ENCODE data around the gene ANKRD12. TPM values are rescaled to one million over a fixed set of nuclear protein-coding genes. Genes with fewer than 3 reads are reported as not detected.

The ANKRD12 gene
- total RNA-seq, 2 experiments from 2014 or later = 160 to 164 TPM

DNA sequence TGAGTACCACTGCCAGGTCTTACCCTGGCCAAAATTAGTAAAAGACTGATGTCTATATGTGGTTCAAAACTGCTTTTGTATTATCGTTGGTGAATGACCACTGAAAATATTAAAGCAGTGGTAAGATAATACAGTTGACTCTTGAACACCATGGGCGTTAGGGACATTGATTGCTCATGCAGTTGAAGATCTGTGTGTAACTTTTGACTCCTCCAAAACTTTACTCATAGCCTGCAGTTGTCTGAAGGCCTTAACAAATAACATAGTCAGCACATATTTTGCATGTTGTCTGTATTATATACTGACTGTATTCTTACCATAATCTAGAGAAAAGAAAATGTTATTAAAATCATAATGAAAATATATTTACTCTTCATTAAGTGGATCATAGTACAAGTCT, 5.8 kb upstream of the ANKRD12 start:
- TF ChIP-seq, protein P1, sequence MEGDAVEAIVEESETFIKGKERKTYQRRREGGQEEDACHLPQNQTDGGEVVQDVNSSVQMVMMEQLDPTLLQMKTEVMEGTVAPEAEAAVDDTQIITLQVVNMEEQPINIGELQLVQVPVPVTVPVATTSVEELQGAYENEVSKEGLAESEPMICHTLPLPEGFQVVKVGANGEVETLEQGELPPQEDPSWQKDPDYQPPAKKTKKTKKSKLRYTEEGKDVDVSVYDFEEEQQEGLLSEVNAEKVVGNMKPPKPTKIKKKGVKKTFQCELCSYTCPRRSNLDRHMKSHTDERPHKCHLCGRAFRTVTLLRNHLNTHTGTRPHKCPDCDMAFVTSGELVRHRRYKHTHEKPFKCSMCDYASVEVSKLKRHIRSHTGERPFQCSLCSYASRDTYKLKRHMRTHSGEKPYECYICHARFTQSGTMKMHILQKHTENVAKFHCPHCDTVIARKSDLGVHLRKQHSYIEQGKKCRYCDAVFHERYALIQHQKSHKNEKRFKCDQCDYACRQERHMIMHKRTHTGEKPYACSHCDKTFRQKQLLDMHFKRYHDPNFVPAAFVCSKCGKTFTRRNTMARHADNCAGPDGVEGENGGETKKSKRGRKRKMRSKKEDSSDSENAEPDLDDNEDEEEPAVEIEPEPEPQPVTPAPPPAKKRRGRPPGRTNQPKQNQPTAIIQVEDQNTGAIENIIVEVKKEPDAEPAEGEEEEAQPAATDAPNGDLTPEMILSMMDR (IDR thresholded peaks at IDR 0.05) = no peak
- Mint-ChIP-seq H3K4me3 (no peak overlapping the region), H3K36me3 (ENCODE audit: low read depth) (peaks cover 89% of the 10 kb centered on the region), H3K9me3 (no peaks in the 10 kb centered on the region), H3K27me3 (no peaks in the 10 kb centered on the region), H3K27ac (no peak overlapping the region), H3K4me1 (ENCODE audit: low read depth) (peaks cover 71% of the 10 kb centered on the region)
- no peaks in the 10 kb centered on the region for H3K9me3 ChIP-seq (ENCODE audit: control insufficient read depth in 1 of 2, insufficient read depth in 1 of 2, low read length in 2 of 2)
- no peak for ATAC-seq (ENCODE audit: poor library complexity)
- DNase-seq = no peak
- ChIA-PET CTCF (interaction anchor here (0.9 kb wide), 1 partner anchor 27 kb away, joined by 3 read pairs; no protein-coding TSS in a partner anchor), POLR2A (interaction anchor here (21.7 kb wide), 1 partner anchor 20 kb away, joined by 914 read pairs; the partner anchor contains the start of gene NDUFV2)
- peaks cover 19% of the 10 kb centered on the region for H3K4me1 ChIP-seq (ENCODE audit: insufficient read depth, low read length)
- H3K27ac ChIP-seq (ENCODE audit: low read depth in 1 of 2, low read length in 2 of 2) = peak overlapping the region in 1 of 2 donors; percentile 13
- H3K36me3 ChIP-seq (ENCODE audit: insufficient read depth, low read length) = peaks cover 79% of the 10 kb centered on the region
- intact Hi-C loops (cut with DNase I, micrococcal nuclease) = loop anchor here in 1 of 2 experiments (10.0 kb wide), 1 partner anchor 484 kb away; the partner anchor contains the start of gene PPP4R1
- no peaks in the 10 kb centered on the region for H3K27me3 ChIP-seq (ENCODE audit: control insufficient read depth in 1 of 2, insufficient read depth in 2 of 2, low read length in 2 of 2)
- no peak overlapping the region for H3K4me3 ChIP-seq (ENCODE audit: low read length)

DNA sequence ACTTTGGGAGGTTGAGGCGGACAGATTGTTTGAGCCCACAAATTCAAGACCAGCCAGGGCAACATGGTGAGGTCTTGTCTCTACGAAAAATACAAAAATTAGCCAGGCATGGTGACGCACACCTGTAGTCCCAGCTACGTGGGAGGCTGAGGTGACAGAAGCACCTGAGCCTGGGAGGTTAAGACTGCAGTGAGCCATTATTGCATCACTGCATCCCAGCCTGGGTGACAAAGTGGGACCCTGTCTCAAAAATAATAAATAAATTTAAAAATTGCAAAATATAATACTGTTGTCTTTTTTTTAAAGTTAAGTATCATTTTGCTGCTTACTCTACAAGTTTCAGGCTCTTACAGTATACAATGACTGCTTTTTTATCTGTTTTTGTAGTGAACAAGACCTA, 4.0 kb upstream of the ANKRD12 start:
- H3K9me3 Mint-ChIP-seq = no peaks in the 10 kb centered on the region
- intact Hi-C loops (cut with DNase I, micrococcal nuclease) = loop anchor here in 1 of 2 experiments (10.0 kb wide), 1 partner anchor 482 kb away; the partner anchor contains the start of gene PPP4R1
- DNase-seq (no peak), ATAC-seq (ENCODE audit: poor library complexity) (no peak)
- TF ChIP-seq, protein P1 (IDR thresholded peaks at IDR 0.05) = no peak
- peak overlapping the region; percentile 99 for H3K27ac Mint-ChIP-seq
- CTCF ChIA-PET = interaction anchor here (0.6 to 1.1 kb wide), 3 partner anchors 10 to 59 kb away, joined by 3 to 4 read pairs (median 3); no protein-coding TSS in a partner anchor
- POLR2A ChIA-PET = interaction anchor here (0.8 to 21.7 kb wide), 2 partner anchors 9 to 21 kb away, joined by 3 to 914 read pairs; partner anchors contain the start of gene NDUFV2
- H3K36me3 Mint-ChIP-seq (ENCODE audit: low read depth) = peaks cover 85% of the 10 kb centered on the region
- H3K27ac ChIP-seq (ENCODE audit: low read depth in 1 of 2, low read length in 2 of 2) = no peak overlapping the region
- peaks cover 18% of the 10 kb centered on the region for H3K4me1 ChIP-seq (ENCODE audit: insufficient read depth, low read length)
- peak overlapping the region; percentile 16 for H3K4me3 Mint-ChIP-seq
- peaks cover 61% of the 10 kb centered on the region for H3K36me3 ChIP-seq (ENCODE audit: insufficient read depth, low read length)
- H3K4me3 ChIP-seq (ENCODE audit: low read length) = no peak overlapping the region
- no peaks in the 10 kb centered on the region for H3K27me3 Mint-ChIP-seq
- H3K9me3 ChIP-seq (ENCODE audit: control insufficient read depth in 1 of 2, insufficient read depth in 1 of 2, low read length in 2 of 2) = no peaks in the 10 kb centered on the region
- no peaks in the 10 kb centered on the region for H3K27me3 ChIP-seq (ENCODE audit: control insufficient read depth in 1 of 2, insufficient read depth in 2 of 2, low read length in 2 of 2)
- peaks cover 62% of the 10 kb centered on the region for H3K4me1 Mint-ChIP-seq (ENCODE audit: low read depth)

DNA sequence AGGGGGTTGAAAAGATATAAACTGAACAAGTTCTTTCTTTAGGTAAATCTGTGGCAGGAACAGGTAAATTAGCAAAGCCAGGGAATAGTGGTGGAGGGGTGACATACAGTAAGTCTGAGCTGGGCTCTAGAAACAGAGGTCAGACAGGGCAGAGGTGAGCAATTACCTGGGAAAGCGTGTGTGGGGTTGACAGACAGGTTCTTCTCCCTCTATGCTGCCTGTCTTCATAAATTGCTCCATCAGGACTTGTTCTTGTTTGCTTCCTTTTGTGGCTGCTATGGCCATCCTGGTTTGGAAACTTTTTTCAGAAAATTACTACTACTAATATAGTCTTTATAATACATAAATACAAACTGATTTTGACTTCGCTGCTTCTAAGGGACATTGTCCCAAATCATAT, 3.4 kb upstream of the ANKRD12 start:
- peaks cover 21% of the 10 kb centered on the region for H3K4me1 ChIP-seq (ENCODE audit: insufficient read depth, low read length)
- TF ChIP-seq, protein P1 (IDR thresholded peaks at IDR 0.05) = no peak
- peaks cover 83% of the 10 kb centered on the region for H3K36me3 Mint-ChIP-seq (ENCODE audit: low read depth)
- H3K36me3 ChIP-seq (ENCODE audit: insufficient read depth, low read length) = peaks cover 55% of the 10 kb centered on the region
- DNase-seq (no peak), ATAC-seq (ENCODE audit: poor library complexity) (no peak)
- peak overlapping the region; percentile 99 for H3K27ac Mint-ChIP-seq
- no peak overlapping the region for H3K4me3 ChIP-seq (ENCODE audit: low read length)
- POLR2A ChIA-PET = interaction anchor here (21.7 kb wide), 1 partner anchor 22 kb away, joined by 914 read pairs; the partner anchor contains the start of gene NDUFV2
- peak overlapping the region in 1 of 2 donors; percentile 29 for H3K27ac ChIP-seq (ENCODE audit: low read depth in 1 of 2, low read length in 2 of 2)
- peak overlapping the region; percentile 16 for H3K4me3 Mint-ChIP-seq
- no peaks in the 10 kb centered on the region for H3K27me3 ChIP-seq (ENCODE audit: control insufficient read depth in 1 of 2, insufficient read depth in 2 of 2, low read length in 2 of 2)
- CTCF ChIA-PET = no interaction called here
- no peaks in the 10 kb centered on the region for H3K9me3 ChIP-seq (ENCODE audit: control insufficient read depth in 1 of 2, insufficient read depth in 1 of 2, low read length in 2 of 2)
- intact Hi-C loops (cut with DNase I, micrococcal nuclease) = loop anchor here in 1 of 2 experiments (10.0 kb wide), 1 partner anchor 482 kb away; the partner anchor contains the start of gene PPP4R1
- H3K27me3 Mint-ChIP-seq = no peaks in the 10 kb centered on the region
- H3K4me1 Mint-ChIP-seq (ENCODE audit: low read depth) = peaks cover 68% of the 10 kb centered on the region
- no peaks in the 10 kb centered on the region for H3K9me3 Mint-ChIP-seq

Data from CD4-positive, alpha-beta T cell (primary cell).